Measurements from ENCODE around the gene DSG3. TPM values are rescaled to one million over a fixed set of nuclear protein-coding genes. Genes with fewer than 3 reads are reported as not detected.
A peak's percentile ranks its signal among the peaks of the same experiment; 100 is the strongest.
"Not testable (repeated sequence)": the region's sequence is repeated elsewhere in the genome, so short reads cannot be mapped to it uniquely, and the experiment has no call there.

The DSG3 gene
- total RNA-seq, 2 donors from 2014 or later: 0.08 TPM; not detected in 1

- H3K27me3 ChIP-seq: no peaks in the 10 kb centered on the region
- no peaks in the 10 kb centered on the region for H3K9me3 ChIP-seq
- H3K4me1 ChIP-seq: peaks cover 0 to 3% of the 10 kb centered on the region in 2 donors
- no peaks in the 10 kb centered on the region for H3K36me3 ChIP-seq
- H3K4me3 ChIP-seq: no peak overlapping the region
- TF ChIP-seq, protein P1, sequence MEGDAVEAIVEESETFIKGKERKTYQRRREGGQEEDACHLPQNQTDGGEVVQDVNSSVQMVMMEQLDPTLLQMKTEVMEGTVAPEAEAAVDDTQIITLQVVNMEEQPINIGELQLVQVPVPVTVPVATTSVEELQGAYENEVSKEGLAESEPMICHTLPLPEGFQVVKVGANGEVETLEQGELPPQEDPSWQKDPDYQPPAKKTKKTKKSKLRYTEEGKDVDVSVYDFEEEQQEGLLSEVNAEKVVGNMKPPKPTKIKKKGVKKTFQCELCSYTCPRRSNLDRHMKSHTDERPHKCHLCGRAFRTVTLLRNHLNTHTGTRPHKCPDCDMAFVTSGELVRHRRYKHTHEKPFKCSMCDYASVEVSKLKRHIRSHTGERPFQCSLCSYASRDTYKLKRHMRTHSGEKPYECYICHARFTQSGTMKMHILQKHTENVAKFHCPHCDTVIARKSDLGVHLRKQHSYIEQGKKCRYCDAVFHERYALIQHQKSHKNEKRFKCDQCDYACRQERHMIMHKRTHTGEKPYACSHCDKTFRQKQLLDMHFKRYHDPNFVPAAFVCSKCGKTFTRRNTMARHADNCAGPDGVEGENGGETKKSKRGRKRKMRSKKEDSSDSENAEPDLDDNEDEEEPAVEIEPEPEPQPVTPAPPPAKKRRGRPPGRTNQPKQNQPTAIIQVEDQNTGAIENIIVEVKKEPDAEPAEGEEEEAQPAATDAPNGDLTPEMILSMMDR (IDR thresholded peaks at IDR 0.05): no peak
- no peak for DNase-seq (ENCODE audit: low spot score)
- no peak overlapping the region for H3K27ac ChIP-seq
These were observed 46.4 kb downstream of the DSG3 start for GRCh38 chr18:31493941-31494340.

GRCh38 chr18:31494705-31495244, 47.2 kb downstream of the DSG3 start:
- peaks cover 0 to 12% of the 10 kb centered on the region in 2 donors for H3K4me1 ChIP-seq
- H3K9me3 ChIP-seq; H3K27ac ChIP-seq; H3K27me3 ChIP-seq; DNase-seq (ENCODE audit: low spot score); H3K4me3 ChIP-seq; H3K36me3 ChIP-seq: not testable (repeated sequence)

DNA sequence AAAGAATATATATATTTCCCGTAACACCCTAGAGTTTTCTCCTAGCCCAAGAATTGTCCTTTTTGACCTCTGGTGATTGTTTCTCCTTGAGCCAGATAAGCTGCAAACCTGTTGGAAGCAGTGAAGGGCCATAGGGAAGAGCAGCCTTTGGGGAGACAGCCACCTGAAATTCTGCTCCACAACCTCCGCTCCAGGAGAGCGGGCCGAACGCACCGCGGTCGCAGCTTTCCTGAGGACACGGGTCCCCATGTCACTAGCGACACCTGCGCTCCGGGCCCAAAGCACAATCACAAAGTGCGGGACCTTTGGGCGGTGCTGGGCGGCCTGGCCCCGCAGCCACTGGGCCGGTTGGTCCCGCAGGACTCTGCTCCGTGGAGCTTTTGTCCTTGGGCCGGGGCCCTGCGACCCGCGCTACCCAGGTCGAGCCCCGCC, 49.9 kb downstream of the DSG3 start:
- H3K4me1 ChIP-seq: peaks cover 0 to 15% of the 10 kb centered on the region in 2 donors
- H3K27me3 ChIP-seq: no peaks in the 10 kb centered on the region
- H3K9me3 ChIP-seq: no peaks in the 10 kb centered on the region
- peak overlapping the region; percentile 75 to 83 for H3K27ac ChIP-seq
- H3K4me3 ChIP-seq: peak overlapping the region; percentile 51 to 68
- no peaks in the 10 kb centered on the region for H3K36me3 ChIP-seq
- TF ChIP-seq, protein P1 (IDR thresholded peaks at IDR 0.05): no peak
- DNase-seq (ENCODE audit: low spot score): no peak

DNA sequence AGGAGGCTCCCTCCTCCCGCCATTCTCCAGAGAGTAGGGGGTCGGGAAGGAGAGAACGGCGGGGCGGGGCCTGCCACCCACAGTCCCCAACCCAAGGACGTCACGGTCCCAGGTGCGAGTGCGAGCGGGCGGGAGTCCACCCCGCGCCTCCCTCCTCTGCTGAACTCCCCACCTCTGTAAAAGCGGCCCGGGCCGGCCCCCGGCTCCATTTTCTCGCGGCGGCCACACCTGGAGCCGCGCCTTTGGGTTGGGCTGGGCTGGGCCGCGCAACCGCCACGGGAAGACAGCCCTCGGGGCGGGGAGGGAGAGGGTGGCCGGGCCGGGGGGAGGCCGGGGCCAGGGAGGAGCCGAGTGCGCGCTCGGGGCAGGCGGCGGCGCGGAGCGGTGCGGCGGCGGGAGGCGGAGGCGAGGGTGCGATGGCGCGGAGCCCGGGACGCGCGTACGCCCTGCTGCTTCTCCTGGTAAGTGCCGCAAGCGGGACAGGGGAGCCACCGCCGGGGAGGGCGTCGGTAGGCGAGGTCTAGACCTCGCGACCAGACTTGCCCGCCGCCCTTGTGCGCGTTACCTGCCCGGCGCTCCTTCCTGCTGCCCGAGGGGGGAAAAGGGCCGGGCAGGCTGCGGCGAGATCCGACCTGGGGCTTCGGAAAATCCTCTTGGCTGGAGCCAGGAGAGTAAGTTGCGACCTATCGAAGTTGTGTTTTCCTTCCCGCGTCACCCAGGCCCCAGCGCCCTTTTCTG, 50.5 kb downstream of the DSG3 start, which contains the start of gene DSG2:
DSG2 (plus strand) TSS at position 342 of the 738 bp plus-strand sequence; CDS start at position 417, 75 bp downstream.
- Histone ChIP-seq H3K27ac (peak within 1 kb of the TSS; percentile 75 to 83), H3K27me3 (no peaks in the 10 kb centered on the region), H3K36me3 (no peaks in the 10 kb centered on the region), H3K9me3 (no peaks in the 10 kb centered on the region), H3K4me3 (peak within 1 kb of the TSS; percentile 51 to 68), H3K4me1 (peaks cover 0 to 15% of the 10 kb centered on the region in 2 donors)
- DNase-seq (ENCODE audit: low spot score): no peak
- TF ChIP-seq, protein P1 (IDR thresholded peaks at IDR 0.05): peak in 1 of 2 donors; percentile 13

- no peaks in the 10 kb centered on the region for H3K9me3 ChIP-seq
- peaks cover 0 to 15% of the 10 kb centered on the region in 2 donors for H3K4me1 ChIP-seq
- H3K4me3 ChIP-seq: peak overlapping the region; percentile 51 to 68
- TF ChIP-seq, protein P1 (IDR thresholded peaks at IDR 0.05): no peak
- H3K36me3 ChIP-seq: no peaks in the 10 kb centered on the region
- no peak for DNase-seq (ENCODE audit: low spot score)
- no peaks in the 10 kb centered on the region for H3K27me3 ChIP-seq
- H3K27ac ChIP-seq: peak overlapping the region; percentile 75 to 83
These were observed 51.3 kb downstream of the DSG3 start for GRCh38 chr18:31498574-31499524.
